GM12878 (cell line): ENCODE data around the gene CTNNB1. TPM values are rescaled to one million over a fixed set of nuclear protein-coding genes. Genes with fewer than 3 reads are reported as not detected.

Source experiments
- ATAC-seq: fragments of 200-7000 bp; cut with Tn5 transposase; 3 replicates; pipeline ENCODE4 v1.9.1; 2020; ENCODE audit warnings: mild to moderate bottlenecking, moderate library complexity
- BruUV-seq: library from RNA; stranded (reverse); fragments of 400-500 nt; replicated peaks from 2 replicates; lab custom pipeline; 2021; lab: Mats Ljungman, UMichigan
- CTCF ChIA-PET: fragments of 300-600 bp; sonication (Branson Sonifier 250); formaldehyde crosslinking; extraction: SDS; loops from one replicate; lab custom pipeline; 2021; ENCODE audit warnings: inconsistent platforms; lab: Yijun Ruan, JAX
- POLR2A ChIA-PET: fragments of 350-600 bp; formaldehyde crosslinking; extraction: SDS; loops from one replicate; lab custom pipeline; 2021; ENCODE audit warnings: inconsistent platforms; lab: Charles Lee
- RAD21 ChIA-PET: fragments of 300-600 bp; sonication (Branson Sonifier 250); formaldehyde crosslinking; loops from one replicate; lab custom pipeline; 2023; ENCODE audit warnings: antibody characterized with exemption; ENCODE audit not compliant: unreplicated experiment; lab: Charles Lee
- SMC1A ChIA-PET: fragments of 300-600 bp; sonication (Branson Sonifier 250); formaldehyde crosslinking; loops from one replicate; lab custom pipeline; 2023; ENCODE audit not compliant: unreplicated experiment, uncharacterized antibody; lab: Charles Lee
- DNase-seq: peaks from one replicate; pipeline ENCODE4 v3.0.0-alpha.2; 2011; ENCODE audit warnings: low read depth, low spot score
- FAIRE-seq: peaks from 3 replicates; lab custom pipeline; 2011; peaks lifted over from hg19 to GRCh38; lab: Jason Lieb, UNC
- H2AFZ ChIP-seq: 2 replicates; pipeline ENCODE4 v1.6.0; 2011; ENCODE audit warnings: low read depth, low read length, control low read depth; ENCODE audit not compliant: control insufficient read depth
- H3K27ac ChIP-seq: 2 replicates; pipeline ENCODE4 v1.5.1; 2011; ENCODE audit warnings: control low read depth; ENCODE audit not compliant: control insufficient read depth, insufficient read depth
- H3K27me3 ChIP-seq, 2 experiments: replicated peaks in 1 of 2; 2 replicates each; pipeline versions ENCODE4 v1.6.0 to v1.6.1; 2011; ENCODE audit warnings: low read length in 1 of 2; ENCODE audit not compliant: control insufficient read depth in 2 of 2, insufficient read depth in 2 of 2
- H3K36me3 ChIP-seq, 2 experiments: 2 replicates each; pipeline ENCODE4 v1.5.1; 2011; ENCODE audit warnings: low read length in 1 of 2; ENCODE audit not compliant: control insufficient read depth in 2 of 2, insufficient read depth in 2 of 2
- H3K4me1 ChIP-seq: 2 replicates; pipeline ENCODE4 v1.6.1; 2011; ENCODE audit warnings: mild to moderate bottlenecking, low read length, moderate library complexity, mixed read lengths; ENCODE audit not compliant: control insufficient read depth, insufficient read depth
- H3K4me2 ChIP-seq: 2 replicates; pipeline ENCODE4 v1.6.0; 2011; ENCODE audit warnings: control low read depth; ENCODE audit not compliant: control insufficient read depth, insufficient read depth
- H3K4me3 ChIP-seq: fragments of 200-600 bp; sonication (generic); 2 replicates; pipeline ENCODE4 v1.5.1; 2016
- H3K79me2 ChIP-seq: 2 replicates; pipeline ENCODE4 v1.6.0; 2011; ENCODE audit warnings: low read length; ENCODE audit not compliant: control insufficient read depth, insufficient read depth
- H3K9ac ChIP-seq: 2 replicates; pipeline ENCODE4 v1.8.0; 2011; ENCODE audit warnings: low read length, control low read depth, mixed read lengths; ENCODE audit not compliant: control insufficient read depth, insufficient read depth
- H3K9me3 ChIP-seq: replicated peaks from 3 replicates; pipeline ENCODE4 v1.5.1; 2011; ENCODE audit warnings: mild to moderate bottlenecking, low read length; ENCODE audit not compliant: control insufficient read depth, insufficient read depth
- H4K20me1 ChIP-seq: 2 replicates; pipeline ENCODE4 v1.6.0; 2011; ENCODE audit not compliant: control insufficient read depth, insufficient read depth
- CHD2 ChIP-seq: IDR thresholded peaks from 2 replicates; pipeline ENCODE4 v1.6.1; 2011; ENCODE audit warnings: low read depth, low read length, improper control_type of control experiment, borderline replicate concordance
- ETV6 ChIP-seq, 2 experiments: fragments of 450-650 bp in 1 of 2; IDR thresholded peaks in 1 of 2; conservative IDR thresholded peaks in 1 of 2; 2 replicates each; pipeline ENCODE4 v1.6.1; 2014; ENCODE audit warnings: antibody characterized with exemption in 1 of 2, borderline replicate concordance in 1 of 2, low read depth in 1 of 2, mild to moderate bottlenecking in 1 of 2, moderate library complexity in 1 of 2
- IRF4 ChIP-seq: IDR thresholded peaks from 2 replicates; pipeline ENCODE4 v1.6.1; 2011; ENCODE audit warnings: low read depth, low read length
- RAD51 ChIP-seq: fragments of 450-650 bp; IDR thresholded peaks from 2 replicates; pipeline ENCODE4 v1.6.1; 2016; ENCODE audit warnings: moderate library complexity, mild to moderate bottlenecking, inconsistent platforms
- RUNX3 ChIP-seq: IDR thresholded peaks from 2 replicates; pipeline ENCODE4 v1.6.1; 2012; ENCODE audit warnings: low read length, inconsistent platforms
- TARDBP ChIP-seq: IDR thresholded peaks from 2 replicates; pipeline ENCODE4 v1.6.1; 2016; ENCODE audit warnings: borderline replicate concordance
- TBL1XR1 ChIP-seq: IDR thresholded peaks from 2 replicates; pipeline ENCODE4 v1.6.1; 2012; ENCODE audit warnings: low read depth, low read length, improper control_type of control experiment
- ZNF274 ChIP-seq: IDR thresholded peaks from one replicate; pipeline ENCODE4 v1.8.0; 2011; ENCODE audit not compliant: insufficient read length, insufficient read depth
- WGBS: methylation state at CpG from one replicate; pipeline ENCODE4 v1.1.6; 2016; ENCODE audit warnings: low lambda C conversion rate; ENCODE audit not compliant: insufficient replicate concordance, insufficient coverage; ENCODE audit errors: missing lambda C conversion rate; 5-methylcytosine and 5-hydroxymethylcytosine counted together
- in situ Hi-C: fragments of 300-500 bp; cut with MboI; formaldehyde crosslinking; loops from 9 replicates; pipeline ENCODE4 v1.14.3; 2018; ENCODE audit warnings: mixed read lengths
- intact Hi-C: fragments of 100-400 bp; cut with micrococcal nuclease; formaldehyde crosslinking; loops from one replicate; pipeline ENCODE4 v1.14.2; 2022; ENCODE audit not compliant: unreplicated experiment
- polyA plus RNA-seq, 11 experiments: library from polyadenylated mRNA; depleted of rRNA in 4 of 11; unstranded in 6 of 11; stranded (reverse) in 5 of 11; fragments of >200 nt; fragmentation: Nextera tagmentation in 4 of 11; fragmentation: Illumina TruSeq in 1 of 11; extraction: Ambion mirVana in 4 of 11; extraction: Trizol in 1 of 11; gene quantifications; 1 replicate in 1 of 11; 2 replicates in 10 of 11; pipeline versions ENCODE4 v1.2.1 to v1.2.3, GENCODE V29; 2011 to 2016; ENCODE audit warnings: inconsistent platforms in 2 of 11, missing spikeins in 2 of 11, low read depth in 1 of 11
- total RNA-seq, 4 experiments: library from RNA; depleted of rRNA in 3 of 4; stranded (reverse); fragments of >200 nt in 3 of 4; fragmentation: Illumina TruSeq in 1 of 4; extraction: Trizol in 1 of 4; gene quantifications; 2 replicates each; pipeline versions ENCODE4 v1.2.1 to v1.2.3, GENCODE V29; 2013 to 2021
- TF ChIP-seq, protein P1 (sequence below): fragments of 450-650 bp; IDR thresholded peaks from 2 replicates; pipeline ENCODE4 v1.6.1; 2017; ENCODE audit warnings: borderline replicate concordance
- TF ChIP-seq, protein P2 (sequence below): IDR thresholded peaks from 2 replicates; pipeline ENCODE4 v1.6.1; 2012; ENCODE audit warnings: low read length, inconsistent platforms
- TF ChIP-seq, protein P3 (sequence below): IDR thresholded peaks from 2 replicates; pipeline ENCODE4 v1.6.1; 2011; ENCODE audit warnings: low read depth, low read length, improper control_type of control experiment, borderline replicate concordance
- TF ChIP-seq, protein P4 (sequence below): fragments of 450-650 bp; IDR thresholded peaks from 2 replicates; pipeline ENCODE4 v1.6.1; 2018; ENCODE audit warnings: mild to moderate bottlenecking, low read depth, moderate library complexity; ENCODE audit not compliant: partially characterized antibody

CTNNB1 gene
- total and polyA plus RNA-seq, 10 of the 15 experiments (the other 5 are each of a cell fraction or from before 2014, with no cell fraction given), result 30.4 to 217 (median 138) TPM

DNA sequence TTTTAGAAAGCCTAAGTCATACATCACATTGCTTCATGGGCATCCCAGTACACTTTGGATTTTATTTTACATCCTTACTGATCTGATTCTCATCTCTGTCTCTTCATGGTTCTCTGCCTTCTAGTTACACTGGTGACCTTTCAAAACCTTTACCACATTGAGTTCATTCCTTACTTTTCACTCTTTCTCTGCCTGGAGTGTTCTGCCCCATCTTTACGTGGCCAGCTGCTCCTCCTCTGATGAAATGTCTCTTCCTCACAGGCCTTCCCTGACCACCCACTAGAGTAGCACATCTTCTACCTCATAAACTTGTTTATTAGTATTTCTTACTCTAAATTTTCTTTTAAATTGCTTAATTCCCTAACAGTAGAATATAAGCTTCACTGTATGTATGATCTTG, 17.7 kb downstream of the CTNNB1 start (continued):
- TF ChIP-seq, protein P1, sequence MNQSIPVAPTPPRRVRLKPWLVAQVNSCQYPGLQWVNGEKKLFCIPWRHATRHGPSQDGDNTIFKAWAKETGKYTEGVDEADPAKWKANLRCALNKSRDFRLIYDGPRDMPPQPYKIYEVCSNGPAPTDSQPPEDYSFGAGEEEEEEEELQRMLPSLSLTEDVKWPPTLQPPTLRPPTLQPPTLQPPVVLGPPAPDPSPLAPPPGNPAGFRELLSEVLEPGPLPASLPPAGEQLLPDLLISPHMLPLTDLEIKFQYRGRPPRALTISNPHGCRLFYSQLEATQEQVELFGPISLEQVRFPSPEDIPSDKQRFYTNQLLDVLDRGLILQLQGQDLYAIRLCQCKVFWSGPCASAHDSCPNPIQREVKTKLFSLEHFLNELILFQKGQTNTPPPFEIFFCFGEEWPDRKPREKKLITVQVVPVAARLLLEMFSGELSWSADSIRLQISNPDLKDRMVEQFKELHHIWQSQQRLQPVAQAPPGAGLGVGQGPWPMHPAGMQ, result no peak
- no peak for TF ChIP-seq RUNX3
- no peak for TF ChIP-seq RAD51
- TF ChIP-seq TARDBP, result no peak
- no peak for TF ChIP-seq ZNF274
- no peak for TF ChIP-seq CHD2

DNA sequence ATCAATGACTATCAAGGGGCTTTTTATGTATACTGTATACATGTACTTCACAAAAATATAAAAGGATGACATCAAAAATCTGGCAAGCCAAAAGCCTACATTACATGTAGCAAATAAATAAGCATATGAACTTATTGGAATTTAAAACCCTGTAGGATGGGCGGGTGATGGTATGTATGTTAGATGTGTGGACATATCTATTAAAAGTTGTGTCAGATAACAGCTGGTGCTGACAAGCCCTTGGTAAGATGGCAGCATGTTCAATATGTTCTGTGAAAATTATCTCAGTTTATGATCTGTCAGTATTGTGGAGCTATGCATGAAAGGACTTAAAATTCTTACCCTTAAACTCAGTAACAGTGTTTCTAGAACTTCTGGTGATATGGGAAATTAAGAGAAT, 20.1 kb downstream of the CTNNB1 start:
- intact Hi-C loops, result loop anchor here (10.0 kb wide), 1 partner anchor 875 kb away; the partner anchor contains the start of gene TRAK1
- ATAC-seq, result no peak
- H3K36me3 ChIP-seq, result peaks cover 0 to 4% of the 10 kb centered on the region in 2 experiments; a peak in 3 of 4 replicates
- POLR2A ChIA-PET, result interaction anchor here (0.6 to 1.2 kb wide), 2 partner anchors 20 to 303 kb away, joined by 7 read pairs; partner anchors contain the start of gene CTNNB1
- DNase-seq, result no peak
- in situ Hi-C loops, result no loop called here
- no peaks in the 10 kb centered on the region for H3K27me3 ChIP-seq
- no TSS peak for BruUV-seq
- CTCF ChIA-PET, result interaction anchor here (1.8 kb wide), 1 partner anchor 11 kb away, joined by 4 read pairs; no protein-coding TSS in a partner anchor
- no peak overlapping the region for H3K4me2 ChIP-seq
- WGBS, result 96% methylated on average over 1 of the region's 1 CpG
- SMC1A ChIA-PET, result interaction anchor here (0.7 to 1.8 kb wide), 6 partner anchors 8 to 22 kb away, joined by 3 to 4 read pairs (median 4); no protein-coding TSS in a partner anchor
- no peak for FAIRE-seq
- H3K9ac ChIP-seq, result no peak overlapping the region
- peaks cover 3% of the 10 kb centered on the region; the same call in 1 of the 2 replicates for H3K4me1 ChIP-seq
- no peak overlapping the region for H3K4me3 ChIP-seq
- H3K79me2 ChIP-seq, result peaks cover 82% of the 10 kb centered on the region
- no peaks in the 10 kb centered on the region for H3K9me3 ChIP-seq
- H3K27ac ChIP-seq, result no peak overlapping the region
- H4K20me1 ChIP-seq, result peaks cover 2% of the 10 kb centered on the region
- no peak overlapping the region for H2AFZ ChIP-seq
- RAD21 ChIA-PET, result interaction anchor here (0.9 to 1.2 kb wide), 2 partner anchors 16 to 20 kb away, joined by 3 read pairs; partner anchors contain the start of gene CTNNB1
- no peak for TF ChIP-seq IRF4
- TF ChIP-seq, protein P2, sequence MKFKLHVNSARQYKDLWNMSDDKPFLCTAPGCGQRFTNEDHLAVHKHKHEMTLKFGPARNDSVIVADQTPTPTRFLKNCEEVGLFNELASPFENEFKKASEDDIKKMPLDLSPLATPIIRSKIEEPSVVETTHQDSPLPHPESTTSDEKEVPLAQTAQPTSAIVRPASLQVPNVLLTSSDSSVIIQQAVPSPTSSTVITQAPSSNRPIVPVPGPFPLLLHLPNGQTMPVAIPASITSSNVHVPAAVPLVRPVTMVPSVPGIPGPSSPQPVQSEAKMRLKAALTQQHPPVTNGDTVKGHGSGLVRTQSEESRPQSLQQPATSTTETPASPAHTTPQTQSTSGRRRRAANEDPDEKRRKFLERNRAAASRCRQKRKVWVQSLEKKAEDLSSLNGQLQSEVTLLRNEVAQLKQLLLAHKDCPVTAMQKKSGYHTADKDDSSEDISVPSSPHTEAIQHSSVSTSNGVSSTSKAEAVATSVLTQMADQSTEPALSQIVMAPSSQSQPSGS, result no peak
- no peak for TF ChIP-seq TBL1XR1
- no peak for TF ChIP-seq ETV6 (conservative IDR thresholded peaks at IDR 0.05 in 1 of 2, IDR thresholded peaks at IDR 0.05 in 1 of 2; ENCODE audit: borderline replicate concordance in 1 of 2, low read depth in 1 of 2)
- TF ChIP-seq, protein P3, sequence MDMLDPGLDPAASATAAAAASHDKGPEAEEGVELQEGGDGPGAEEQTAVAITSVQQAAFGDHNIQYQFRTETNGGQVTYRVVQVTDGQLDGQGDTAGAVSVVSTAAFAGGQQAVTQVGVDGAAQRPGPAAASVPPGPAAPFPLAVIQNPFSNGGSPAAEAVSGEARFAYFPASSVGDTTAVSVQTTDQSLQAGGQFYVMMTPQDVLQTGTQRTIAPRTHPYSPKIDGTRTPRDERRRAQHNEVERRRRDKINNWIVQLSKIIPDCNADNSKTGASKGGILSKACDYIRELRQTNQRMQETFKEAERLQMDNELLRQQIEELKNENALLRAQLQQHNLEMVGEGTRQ, result no peak
- TF ChIP-seq, protein P4, sequence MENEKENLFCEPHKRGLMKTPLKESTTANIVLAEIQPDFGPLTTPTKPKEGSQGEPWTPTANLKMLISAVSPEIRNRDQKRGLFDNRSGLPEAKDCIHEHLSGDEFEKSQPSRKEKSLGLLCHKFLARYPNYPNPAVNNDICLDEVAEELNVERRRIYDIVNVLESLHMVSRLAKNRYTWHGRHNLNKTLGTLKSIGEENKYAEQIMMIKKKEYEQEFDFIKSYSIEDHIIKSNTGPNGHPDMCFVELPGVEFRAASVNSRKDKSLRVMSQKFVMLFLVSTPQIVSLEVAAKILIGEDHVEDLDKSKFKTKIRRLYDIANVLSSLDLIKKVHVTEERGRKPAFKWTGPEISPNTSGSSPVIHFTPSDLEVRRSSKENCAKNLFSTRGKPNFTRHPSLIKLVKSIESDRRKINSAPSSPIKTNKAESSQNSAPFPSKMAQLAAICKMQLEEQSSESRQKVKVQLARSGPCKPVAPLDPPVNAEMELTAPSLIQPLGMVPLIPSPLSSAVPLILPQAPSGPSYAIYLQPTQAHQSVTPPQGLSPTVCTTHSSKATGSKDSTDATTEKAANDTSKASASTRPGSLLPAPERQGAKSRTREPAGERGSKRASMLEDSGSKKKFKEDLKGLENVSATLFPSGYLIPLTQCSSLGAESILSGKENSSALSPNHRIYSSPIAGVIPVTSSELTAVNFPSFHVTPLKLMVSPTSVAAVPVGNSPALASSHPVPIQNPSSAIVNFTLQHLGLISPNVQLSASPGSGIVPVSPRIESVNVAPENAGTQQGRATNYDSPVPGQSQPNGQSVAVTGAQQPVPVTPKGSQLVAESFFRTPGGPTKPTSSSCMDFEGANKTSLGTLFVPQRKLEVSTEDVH, result no peak
